PC-9 (cell line): Measurements from ENCODE around the gene LCE3D. TPM values are rescaled to one million over a fixed set of nuclear protein-coding genes. Genes with fewer than 3 reads are reported as not detected.

Experiments used
- BruUV-seq: library from RNA; stranded (reverse); fragments of 400-500 nt; replicated peaks from 2 replicates; lab custom pipeline; 2021; lab: Mats Ljungman, UMichigan
- CTCF ChIA-PET: fragments of 300-600 bp; sonication (Branson Sonifier 250); formaldehyde crosslinking; loops from one replicate; lab custom pipeline; 2022; ENCODE audit warnings: antibody characterized with exemption; lab: Charles Lee
- POLR2A ChIA-PET: fragments of 300-600 bp; sonication (Branson Sonifier 250); formaldehyde crosslinking; loops from one replicate; lab custom pipeline; 2022; ENCODE audit warnings: antibody characterized with exemption; ENCODE audit not compliant: unreplicated experiment; lab: Charles Lee
- DNase-seq, 2 experiments: peaks; one replicate each; pipeline versions ENCODE4 v3.0.0 to v3.0.0-alpha.2; 2015 to 2022; ENCODE audit warnings: mixed read lengths in 1 of 2
- H2AFZ ChIP-seq: fragments of 200-600 bp; sonication (generic); 2 replicates; pipeline ENCODE4 v1.8.1; 2017; ENCODE audit warnings: antibody characterized with exemption
- H3F3A ChIP-seq: fragments of 200-600 bp; sonication (generic); 2 replicates; pipeline ENCODE4 v1.8.1; 2017; ENCODE audit warnings: antibody characterized with exemption, mild to moderate bottlenecking, low read depth; ENCODE audit not compliant: insufficient read depth
- H3K27ac ChIP-seq: fragments of 200-600 bp; sonication (generic); 2 replicates; pipeline ENCODE4 v1.6.1; 2016; ENCODE audit warnings: mixed run types
- H3K27me3 ChIP-seq: fragments of 200-600 bp; sonication (generic); 2 replicates; pipeline ENCODE4 v1.6.1; 2016; ENCODE audit warnings: low read depth, mixed run types; ENCODE audit not compliant: insufficient read depth
- H3K36me3 ChIP-seq: fragments of 200-600 bp; sonication (generic); 2 replicates; pipeline ENCODE4 v1.6.1; 2016; ENCODE audit warnings: low read depth, mixed run types
- H3K4me1 ChIP-seq: fragments of 200-600 bp; sonication (generic); replicated peaks from 2 replicates; pipeline ENCODE4 v1.6.1; 2016; ENCODE audit warnings: mixed run types; ENCODE audit not compliant: insufficient read depth
- H3K4me2 ChIP-seq: fragments of 200-600 bp; sonication (generic); 2 replicates; pipeline ENCODE4 v1.6.1; 2017; ENCODE audit warnings: mixed run types
- H3K4me3 ChIP-seq: fragments of 200-600 bp; sonication (generic); 2 replicates; pipeline ENCODE4 v1.6.1; 2016; ENCODE audit warnings: mixed run types
- H3K79me2 ChIP-seq: fragments of 200-600 bp; sonication (generic); 2 replicates; pipeline ENCODE4 v1.6.1; 2017; ENCODE audit warnings: low read depth, mixed run types
- H3K9me2 ChIP-seq: fragments of 200-600 bp; sonication (generic); 2 replicates; pipeline ENCODE4 v1.8.1; 2017; ENCODE audit warnings: mild to moderate bottlenecking; ENCODE audit not compliant: insufficient read depth
- H3K9me3 ChIP-seq: fragments of 200-600 bp; sonication (generic); 2 replicates; pipeline ENCODE4 v1.8.1; 2016; ENCODE audit warnings: low read depth; ENCODE audit not compliant: insufficient read depth
- H4K20me1 ChIP-seq: fragments of 200-600 bp; sonication (generic); 2 replicates; pipeline ENCODE4 v1.8.1; 2017; ENCODE audit not compliant: insufficient read depth
- CTCF ChIP-seq: fragments of 200-600 bp; sonication (generic); conservative IDR thresholded peaks from 2 replicates; pipeline ENCODE4 v1.6.1; 2017; ENCODE audit warnings: mixed run types, antibody characterized with exemption, mild to moderate bottlenecking, moderate library complexity
- EZH2 ChIP-seq: fragments of 200-600 bp; sonication (generic); IDR thresholded peaks from 2 replicates; pipeline ENCODE4 v1.8.0; 2017; ENCODE audit warnings: antibody characterized with exemption, low read depth
- intact Hi-C: fragments of 100-400 bp; cut with micrococcal nuclease; formaldehyde crosslinking; loops from one replicate; pipeline ENCODE4 v1.10.0; 2022; ENCODE audit not compliant: unreplicated experiment
- total RNA-seq: library from RNA; stranded (reverse); gene quantifications from 2 replicates; pipeline ENCODE4 v1.2.3, GENCODE V29; 2021

Gene LCE3D
- total RNA-seq, 1 experiment from 2014 or later: not detected

GRCh38 chr1:152622803-152623202 lies 42.5 kb upstream of the LCE3D start, which contains the start of gene LCE3A:
LCE3A (minus strand) TSS chr1:152623103; CDS start chr1:152623103, 0 bp downstream.
- TF ChIP-seq CTCF (no peak), EZH2 (no peak)
- no peaks in the 10 kb centered on the region for H3F3A ChIP-seq
- H3K4me1 ChIP-seq: no peaks in the 10 kb centered on the region
- intact Hi-C loops: no loop called here
- CTCF ChIA-PET: no interaction called here
- H3K4me3 ChIP-seq: no peak within 1 kb of the TSS
- peaks cover 19% of the 10 kb centered on the region for H3K27me3 ChIP-seq
- H3K4me2 ChIP-seq: no peak within 1 kb of the TSS
- no peak for DNase-seq
- H4K20me1 ChIP-seq: no peaks in the 10 kb centered on the region
- H3K9me3 ChIP-seq: peaks cover 3% of the 10 kb centered on the region; the same call in 1 of the 2 replicates
- BruUV-seq: no TSS peak
- no peak within 1 kb of the TSS for H3K27ac ChIP-seq
- H3K36me3 ChIP-seq: no peaks in the 10 kb centered on the region
- POLR2A ChIA-PET: no interaction called here
- no peaks in the 10 kb centered on the region for H3K9me2 ChIP-seq
- no peaks in the 10 kb centered on the region for H3K79me2 ChIP-seq
- H2AFZ ChIP-seq: no peak within 1 kb of the TSS

- Histone ChIP-seq H3K4me1 (no peaks in the 10 kb centered on the region), H3K9me3 (peaks cover 3% of the 10 kb centered on the region; the same call in 1 of the 2 replicates), H3K36me3 (no peaks in the 10 kb centered on the region), H4K20me1 (no peaks in the 10 kb centered on the region), H3K79me2 (no peaks in the 10 kb centered on the region), H3K9me2 (no peaks in the 10 kb centered on the region), H3K4me3 (no peak overlapping the region), H3K27me3 (peaks cover 19% of the 10 kb centered on the region), H3K27ac (no peak overlapping the region), H2AFZ (no peak overlapping the region), H3K4me2 (no peak overlapping the region), H3F3A (no peaks in the 10 kb centered on the region)
- CTCF ChIA-PET: no interaction called here
- TF ChIP-seq CTCF: no peak
- no TSS peak for BruUV-seq
- DNase-seq: no peak
- intact Hi-C loops: no loop called here
- POLR2A ChIA-PET: no interaction called here
Observed at GRCh38 chr1:152621993-152622392, 41.7 kb upstream of the LCE3D start.

- Histone ChIP-seq H3K79me2 (no peaks in the 10 kb centered on the region), H3K36me3 (no peaks in the 10 kb centered on the region), H3K4me1 (no peaks in the 10 kb centered on the region), H3K27ac (no peak within 1 kb of the TSS), H3K9me3 (no peaks in the 10 kb centered on the region; the same call in 1 of the 2 replicates), H4K20me1 (no peaks in the 10 kb centered on the region), H3F3A (no peaks in the 10 kb centered on the region), H3K4me2 (no peak within 1 kb of the TSS), H3K4me3 (no peak within 1 kb of the TSS), H2AFZ (no peak within 1 kb of the TSS), H3K9me2 (no peaks in the 10 kb centered on the region), H3K27me3 (peaks cover 19% of the 10 kb centered on the region)
- no peak for DNase-seq
- ChIA-PET POLR2A (no interaction called here), CTCF (no interaction called here)
- intact Hi-C loops: no loop called here
- no TSS peak for BruUV-seq
- TF ChIP-seq CTCF (no peak), EZH2 (no peak)
Observed at GRCh38 chr1:152613511-152613910, 33.2 kb upstream of the LCE3D start, which contains the start of gene LCE3B. LCE3B (plus strand) TSS chr1:152613811; CDS start chr1:152613811, 0 bp downstream.
